ENCODE measurements around the gene WDFY4. TPM values are rescaled to one million over a fixed set of nuclear protein-coding genes. Genes with fewer than 3 reads are reported as not detected.

The WDFY4 gene
- total RNA-seq, 1 donor from 2014 or later, result not detected

DNA sequence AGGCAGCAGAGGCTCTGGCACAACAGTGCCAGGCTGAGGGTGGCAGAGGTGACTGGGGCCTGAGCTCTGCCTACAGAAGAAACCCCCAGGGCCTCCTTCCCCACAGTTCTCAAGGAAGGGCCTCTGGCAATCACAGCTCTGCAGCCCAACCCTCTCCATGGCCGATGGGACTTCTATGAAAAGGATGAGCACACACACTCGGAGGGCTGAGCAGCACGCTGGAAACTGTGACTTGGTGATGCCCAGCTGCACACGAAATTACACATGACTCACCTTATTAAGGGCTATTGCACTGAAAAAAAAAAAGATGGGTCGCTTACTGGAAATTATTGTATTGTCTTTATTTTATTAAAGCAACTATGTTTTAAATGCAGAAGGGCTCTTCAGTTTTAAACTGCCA is 297.9 kb downstream of the WDFY4 start:
- no peak for DNase-seq (ENCODE audit: low spot score)
- no peaks in the 10 kb centered on the region for H3K9me3 Mint-ChIP-seq (ENCODE audit: low read depth)
- no peak for TF ChIP-seq CTCF (IDR thresholded peaks at IDR 0.05)
- no peaks in the 10 kb centered on the region for H3K36me3 Mint-ChIP-seq (ENCODE audit: low read depth)
- no peak overlapping the region for H3K27ac Mint-ChIP-seq (ENCODE audit: unreplicated experiment)
- peaks cover 14% of the 10 kb centered on the region for H3K27me3 Mint-ChIP-seq (ENCODE audit: low read depth)
- H3K4me1 Mint-ChIP-seq (ENCODE audit: low read depth), result no peaks in the 10 kb centered on the region
- no peak overlapping the region for H3K4me3 Mint-ChIP-seq (ENCODE audit: unreplicated experiment)

DNA sequence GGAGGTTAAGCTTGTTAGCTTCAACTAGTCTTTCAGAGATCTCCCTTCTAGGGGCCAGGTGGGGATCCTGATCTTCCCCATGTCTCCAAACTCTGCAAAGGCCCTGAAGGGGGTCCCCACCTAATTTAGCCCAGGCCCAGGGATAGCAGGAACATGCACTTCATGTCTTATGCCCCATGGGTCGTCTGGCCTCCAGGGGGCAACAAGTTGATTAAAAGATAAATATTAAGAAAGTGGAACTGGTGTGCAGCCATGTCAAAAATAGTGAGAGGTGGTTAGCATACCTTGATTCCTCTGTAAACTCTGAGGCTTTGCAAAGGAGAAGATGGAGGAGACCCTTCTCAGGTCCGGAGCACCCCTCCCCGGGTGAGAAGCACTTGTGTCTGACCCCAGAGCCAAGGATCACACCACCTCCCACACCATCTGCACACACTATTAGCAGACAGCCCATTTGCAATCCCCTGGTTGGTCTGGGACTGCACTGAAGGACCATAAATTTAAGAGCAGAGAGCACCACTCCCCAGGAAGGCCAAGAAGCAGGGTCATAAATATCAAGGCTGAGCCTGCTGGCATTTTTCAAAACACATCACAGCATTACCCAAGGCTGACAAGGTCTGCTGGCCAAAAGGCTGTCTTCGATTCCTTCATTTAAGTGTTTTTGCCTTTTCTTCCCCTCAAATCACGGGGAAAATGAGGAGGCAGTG is 299.1 kb downstream of the WDFY4 start:
- no peaks in the 10 kb centered on the region for H3K9me3 Mint-ChIP-seq (ENCODE audit: low read depth)
- no peak overlapping the region for H3K27ac Mint-ChIP-seq (ENCODE audit: unreplicated experiment)
- no peak overlapping the region for H3K4me3 Mint-ChIP-seq (ENCODE audit: unreplicated experiment)
- no peak for TF ChIP-seq CTCF (IDR thresholded peaks at IDR 0.05)
- peaks cover 9% of the 10 kb centered on the region for H3K27me3 Mint-ChIP-seq (ENCODE audit: low read depth)
- no peaks in the 10 kb centered on the region for H3K36me3 Mint-ChIP-seq (ENCODE audit: low read depth)
- no peak for DNase-seq (ENCODE audit: low spot score)
- no peaks in the 10 kb centered on the region for H3K4me1 Mint-ChIP-seq (ENCODE audit: low read depth)

- Mint-ChIP-seq H3K9me3 (ENCODE audit: low read depth) (no peaks in the 10 kb centered on the region), H3K4me3 (ENCODE audit: unreplicated experiment) (no peak overlapping the region), H3K27me3 (ENCODE audit: low read depth) (peaks cover 1% of the 10 kb centered on the region), H3K4me1 (ENCODE audit: low read depth) (no peaks in the 10 kb centered on the region), H3K27ac (ENCODE audit: unreplicated experiment) (no peak overlapping the region), H3K36me3 (ENCODE audit: low read depth) (no peaks in the 10 kb centered on the region)
- TF ChIP-seq CTCF (IDR thresholded peaks at IDR 0.05), result no peak
- DNase-seq (ENCODE audit: low spot score), result no peak
Observed at GRCh38 chr10:48985621-48986158, 301.0 kb downstream of the WDFY4 start.

DNA sequence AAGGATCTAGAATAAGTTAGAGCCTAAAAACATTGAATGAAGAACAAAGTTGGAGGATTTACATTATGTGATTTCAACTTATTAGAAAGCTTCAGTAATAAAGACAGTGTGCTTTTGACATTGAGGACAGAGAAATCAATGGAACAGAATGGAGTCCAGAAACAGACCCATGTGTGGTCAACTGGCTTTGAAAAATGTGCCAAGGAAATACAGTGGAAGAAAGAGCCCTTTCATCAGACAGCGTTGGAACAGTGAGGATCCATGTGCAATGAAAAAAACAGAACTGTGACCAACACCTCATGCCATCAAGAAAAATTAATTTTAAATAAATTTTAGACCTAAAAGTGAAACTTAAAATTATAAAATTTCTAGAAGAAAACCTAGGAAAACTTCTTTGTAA is 305.6 kb downstream of the WDFY4 start:
- H3K27ac Mint-ChIP-seq (ENCODE audit: unreplicated experiment), result no peak overlapping the region
- H3K36me3 Mint-ChIP-seq (ENCODE audit: low read depth), result no peaks in the 10 kb centered on the region
- DNase-seq (ENCODE audit: low spot score), result no peak
- TF ChIP-seq CTCF (IDR thresholded peaks at IDR 0.05), result no peak
- no peaks in the 10 kb centered on the region for H3K4me1 Mint-ChIP-seq (ENCODE audit: low read depth)
- peaks cover 3% of the 10 kb centered on the region for H3K27me3 Mint-ChIP-seq (ENCODE audit: low read depth)
- no peak overlapping the region for H3K4me3 Mint-ChIP-seq (ENCODE audit: unreplicated experiment)
- H3K9me3 Mint-ChIP-seq (ENCODE audit: low read depth), result peaks cover 3% of the 10 kb centered on the region

DNA sequence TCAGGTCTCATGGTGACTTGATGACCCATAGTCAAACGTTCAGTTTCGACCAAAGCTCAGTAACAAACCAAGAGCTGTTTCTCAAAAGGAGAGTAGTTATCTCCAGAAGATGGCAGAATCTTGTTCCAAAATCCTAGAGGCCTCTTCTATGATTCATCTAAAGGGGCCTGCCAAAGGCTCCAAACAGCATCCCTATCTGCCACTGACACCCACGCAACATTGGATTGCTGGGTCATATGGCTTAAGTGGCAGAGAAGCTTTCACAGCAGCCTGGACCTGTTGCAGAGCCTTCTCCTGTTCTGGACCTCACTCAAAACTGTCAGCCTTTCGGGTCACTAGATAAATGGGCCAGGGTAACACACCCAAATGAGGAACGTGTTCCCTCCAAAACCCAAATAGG is 309.0 kb downstream of the WDFY4 start:
- Mint-ChIP-seq H3K27ac (ENCODE audit: unreplicated experiment) (no peak overlapping the region), H3K36me3 (ENCODE audit: low read depth) (no peaks in the 10 kb centered on the region)

More for the DNA sequence above, 309.0 kb downstream of the WDFY4 start:
- Mint-ChIP-seq H3K9me3 (ENCODE audit: low read depth) (peaks cover 6% of the 10 kb centered on the region), H3K4me3 (ENCODE audit: unreplicated experiment) (no peak overlapping the region), H3K27me3 (ENCODE audit: low read depth) (peaks cover 5% of the 10 kb centered on the region), H3K4me1 (ENCODE audit: low read depth) (no peaks in the 10 kb centered on the region)
- DNase-seq (ENCODE audit: low spot score), result no peak
- TF ChIP-seq CTCF (IDR thresholded peaks at IDR 0.05), result no peak

All from chondrocyte (in vitro differentiated cells).